Neural progenitor cell (in vitro differentiated cells): ENCODE measurements around the gene DPH5. TPM values are rescaled to one million over a fixed set of nuclear protein-coding genes. Genes with fewer than 3 reads are reported as not detected.

Experiments used
- DNase-seq: peaks from one replicate; pipeline ENCODE4 v3.0.0-alpha.2; 2016; ENCODE audit warnings: low spot score
- H2AFZ ChIP-seq: fragments of 200-600 bp; sonication (generic); replicated peaks from 2 replicates; pipeline ENCODE4 v1.6.1; 2016; ENCODE audit warnings: antibody characterized with exemption
- H3F3A ChIP-seq: fragments of 200-600 bp; sonication (generic); 2 replicates; pipeline ENCODE4 v1.6.1; 2016; ENCODE audit warnings: antibody characterized with exemption, low read depth
- H3K27ac ChIP-seq: fragments of 200-600 bp; sonication (generic); 2 replicates; pipeline ENCODE4 v1.5.1; 2016; ENCODE audit warnings: mild to moderate bottlenecking
- H3K27me3 ChIP-seq: fragments of 200-600 bp; sonication (generic); 2 replicates; pipeline ENCODE4 v1.6.1; 2016; ENCODE audit warnings: mild to moderate bottlenecking, moderate library complexity
- H3K36me3 ChIP-seq: fragments of 200-600 bp; sonication (generic); 2 replicates; pipeline ENCODE4 v1.5.1; 2016
- H3K4me1 ChIP-seq: fragments of 200-600 bp; sonication (generic); 2 replicates; pipeline ENCODE4 v1.6.1; 2016; ENCODE audit warnings: mixed run types
- H3K4me2 ChIP-seq: fragments of 200-600 bp; sonication (generic); 2 replicates; pipeline ENCODE4 v1.6.1; 2016
- H3K4me3 ChIP-seq: fragments of 200-600 bp; sonication (generic); 2 replicates; pipeline ENCODE4 v1.5.1; 2016
- H3K79me2 ChIP-seq: fragments of 200-600 bp; sonication (generic); 2 replicates; pipeline ENCODE4 v1.6.1; 2016; ENCODE audit warnings: low read depth
- H3K9ac ChIP-seq: fragments of 200-600 bp; sonication (generic); 2 replicates; pipeline ENCODE4 v1.6.1; 2016
- H3K9me3 ChIP-seq: fragments of 200-600 bp; sonication (generic); 2 replicates; pipeline ENCODE4 v1.5.1; 2016; ENCODE audit warnings: low read depth
- H4K20me1 ChIP-seq: fragments of 200-600 bp; sonication (generic); 2 replicates; pipeline ENCODE4 v1.6.1; 2016; ENCODE audit warnings: low read depth
- H3K27ac Mint-ChIP-seq: 3 replicates; pipeline ENCODE4 v1.8.0; 2021; ENCODE audit warnings: mixed read lengths
- H3K27me3 Mint-ChIP-seq: 2 replicates; pipeline ENCODE4 v1.8.0; 2022; ENCODE audit warnings: low read depth, mild to moderate bottlenecking, inconsistent platforms, moderate library complexity, mixed read lengths; ENCODE audit not compliant: insufficient read depth
- H3K36me3 Mint-ChIP-seq: 3 replicates; pipeline ENCODE4 v1.8.0; 2021; ENCODE audit warnings: mixed read lengths
- H3K4me1 Mint-ChIP-seq: 3 replicates; pipeline ENCODE4 v1.8.0; 2021; ENCODE audit warnings: mixed read lengths
- H3K4me3 Mint-ChIP-seq: 3 replicates; pipeline ENCODE4 v1.8.0; 2021; ENCODE audit warnings: mild to moderate bottlenecking, moderate library complexity, mixed read lengths
- H3K9me3 Mint-ChIP-seq: 3 replicates; pipeline ENCODE4 v1.8.0; 2020; ENCODE audit warnings: mixed read lengths
- CTCF ChIP-seq: fragments of 200-600 bp; sonication (generic); IDR thresholded peaks from 2 replicates; pipeline ENCODE4 v1.5.1; 2017; ENCODE audit warnings: antibody characterized with exemption, mild to moderate bottlenecking
- EZH2 ChIP-seq: fragments of 200-600 bp; sonication (generic); IDR thresholded peaks from 2 replicates; pipeline ENCODE4 v1.6.1; 2017; ENCODE audit warnings: antibody characterized with exemption, mild to moderate bottlenecking, moderate library complexity
- EZH2phosphoT487 ChIP-seq: fragments of 200-600 bp; sonication (generic); IDR thresholded peaks from 2 replicates; pipeline ENCODE4 v1.6.1; 2017; ENCODE audit warnings: antibody characterized with exemption
- total RNA-seq: library from RNA; depleted of rRNA; stranded (reverse); fragments of >200 nt; gene quantifications from 2 replicates; pipeline ENCODE4 v1.2.3, GENCODE V29; 2015; ENCODE audit warnings: low replicate concordance

The DPH5 gene
- total RNA-seq, 1 donor from 2014 or later: 99.4 TPM

- H3K4me3 Mint-ChIP-seq: no peak overlapping the region
- H3K4me2 ChIP-seq: no peak overlapping the region
- no peaks in the 10 kb centered on the region for H3K36me3 ChIP-seq
- H3K79me2 ChIP-seq: no peaks in the 10 kb centered on the region
- no peaks in the 10 kb centered on the region for H3K9me3 Mint-ChIP-seq
- H3K27me3 Mint-ChIP-seq: no peaks in the 10 kb centered on the region
- H3K27me3 ChIP-seq: no peaks in the 10 kb centered on the region
- no peaks in the 10 kb centered on the region for H3F3A ChIP-seq
- H4K20me1 ChIP-seq: no peaks in the 10 kb centered on the region
- no peak for TF ChIP-seq EZH2phosphoT487
- no peak for TF ChIP-seq EZH2
- no peak for TF ChIP-seq CTCF
- H3K27ac ChIP-seq: no peak overlapping the region
- peaks cover 23% of the 10 kb centered on the region for H3K36me3 Mint-ChIP-seq
- H3K9me3 ChIP-seq: no peaks in the 10 kb centered on the region
- H3K27ac Mint-ChIP-seq: no peak overlapping the region
- peaks cover 8% of the 10 kb centered on the region for H3K4me1 Mint-ChIP-seq
- peaks cover 5% of the 10 kb centered on the region for H3K4me1 ChIP-seq
- no peak overlapping the region for H2AFZ ChIP-seq
- H3K9ac ChIP-seq: no peak overlapping the region
- DNase-seq: no peak
- H3K4me3 ChIP-seq: no peak overlapping the region
These were observed 19.0 kb downstream of the DPH5 start for GRCh38 chr1:101006553-101006952.

- no peaks in the 10 kb centered on the region for H3K36me3 ChIP-seq
- no peak overlapping the region for H3K9ac ChIP-seq
- no peak overlapping the region for H3K4me3 Mint-ChIP-seq
- H3K9me3 Mint-ChIP-seq: no peaks in the 10 kb centered on the region
- no peak for DNase-seq
- no peaks in the 10 kb centered on the region for H4K20me1 ChIP-seq
- no peaks in the 10 kb centered on the region for H3K27me3 Mint-ChIP-seq
- H3K27ac Mint-ChIP-seq: no peak overlapping the region
- H3K4me2 ChIP-seq: no peak overlapping the region
- H3K9me3 ChIP-seq: no peaks in the 10 kb centered on the region
- H3K4me1 Mint-ChIP-seq: peaks cover 8% of the 10 kb centered on the region
- no peak for TF ChIP-seq CTCF
- TF ChIP-seq EZH2: no peak
- TF ChIP-seq EZH2phosphoT487: no peak
- peaks cover 5% of the 10 kb centered on the region for H3K4me1 ChIP-seq
- no peak overlapping the region for H3K27ac ChIP-seq
- H3F3A ChIP-seq: no peaks in the 10 kb centered on the region
- no peaks in the 10 kb centered on the region for H3K79me2 ChIP-seq
- no peaks in the 10 kb centered on the region for H3K27me3 ChIP-seq
- no peak overlapping the region for H2AFZ ChIP-seq
- H3K36me3 Mint-ChIP-seq: peaks cover 27% of the 10 kb centered on the region
- H3K4me3 ChIP-seq: no peak overlapping the region
These were observed 19.7 kb downstream of the DPH5 start for GRCh38 chr1:101005871-101006270.

- no peaks in the 10 kb centered on the region for H3K36me3 ChIP-seq
- H3K4me3 ChIP-seq: no peak overlapping the region
- H3F3A ChIP-seq: no peaks in the 10 kb centered on the region
- no peaks in the 10 kb centered on the region for H4K20me1 ChIP-seq
- H3K79me2 ChIP-seq: no peaks in the 10 kb centered on the region
- no peak overlapping the region for H3K27ac Mint-ChIP-seq
- H3K9me3 Mint-ChIP-seq: no peaks in the 10 kb centered on the region
- DNase-seq: no peak
- peaks cover 27% of the 10 kb centered on the region for H3K36me3 Mint-ChIP-seq
- H3K27ac ChIP-seq: no peak overlapping the region
- H2AFZ ChIP-seq: no peak overlapping the region
- no peak overlapping the region for H3K4me3 Mint-ChIP-seq
- no peak overlapping the region for H3K9ac ChIP-seq
- no peaks in the 10 kb centered on the region for H3K9me3 ChIP-seq
- no peak overlapping the region for H3K4me2 ChIP-seq
- H3K27me3 ChIP-seq: no peaks in the 10 kb centered on the region
- H3K4me1 ChIP-seq: peaks cover 5% of the 10 kb centered on the region
- TF ChIP-seq CTCF (no peak), EZH2phosphoT487 (no peak), EZH2 (no peak)
- H3K27me3 Mint-ChIP-seq: no peaks in the 10 kb centered on the region
- peaks cover 8% of the 10 kb centered on the region for H3K4me1 Mint-ChIP-seq
These were observed 20.4 kb downstream of the DPH5 start for GRCh38 chr1:101005183-101005582.

- H3K4me3 Mint-ChIP-seq: no peak overlapping the region
- H3K9me3 ChIP-seq: no peaks in the 10 kb centered on the region
- H3K27me3 ChIP-seq: no peaks in the 10 kb centered on the region
- H3K27ac Mint-ChIP-seq: no peak overlapping the region
- H3K36me3 ChIP-seq: no peaks in the 10 kb centered on the region
- no peak overlapping the region for H3K4me3 ChIP-seq
- H3K27me3 Mint-ChIP-seq: no peaks in the 10 kb centered on the region
- H2AFZ ChIP-seq: no peak overlapping the region
- H3K79me2 ChIP-seq: no peaks in the 10 kb centered on the region
- no peaks in the 10 kb centered on the region for H3F3A ChIP-seq
- H3K4me1 ChIP-seq: peaks cover 5% of the 10 kb centered on the region
- no peak overlapping the region for H3K9ac ChIP-seq
- peaks cover 8% of the 10 kb centered on the region for H3K4me1 Mint-ChIP-seq
- no peaks in the 10 kb centered on the region for H4K20me1 ChIP-seq
- no peak for DNase-seq
- no peak overlapping the region for H3K27ac ChIP-seq
- no peaks in the 10 kb centered on the region for H3K9me3 Mint-ChIP-seq
- H3K4me2 ChIP-seq: no peak overlapping the region
- TF ChIP-seq EZH2: no peak
- H3K36me3 Mint-ChIP-seq: peaks cover 23% of the 10 kb centered on the region
These were observed 20.9 kb downstream of the DPH5 start for GRCh38 chr1:101004670-101005069.
